Right lobe of liver (tissue), 6 donors: ENCODE results near the gene TBC1D5. TPM values are rescaled to one million over a fixed set of nuclear protein-coding genes. Genes with fewer than 3 reads are reported as not detected.
"Not testable (repeated sequence)": the region's sequence is repeated elsewhere in the genome, so short reads cannot be mapped to it uniquely, and the experiment has no call there.

Experiments
- ATAC-seq, 4 donors: fragments of 200-7000 bp; cut with Tn5 transposase; one replicate each; pipeline ENCODE4 v1.9.1; 2020; ENCODE audit warnings: mild to moderate bottlenecking in 4 of 4, moderate library complexity in 4 of 4
- DNase-seq, 3 donors: peaks; one replicate each; pipeline ENCODE4 v3.0.0-alpha.2; 2020
- H3K27ac ChIP-seq, 3 donors: fragments of 200-600 bp; one replicate each; pipeline ENCODE4 v1.8.0; 2022
- H3K27me3 ChIP-seq, 2 donors: fragments of 200-600 bp; one replicate each; pipeline ENCODE4 v1.8.0; 2022
- H3K36me3 ChIP-seq, 4 donors: fragments of 200-600 bp; sonication (generic) in 1 of 4; one replicate each; pipeline versions ENCODE4 v1.5.1 to v1.8.0; 2017 to 2022; ENCODE audit warnings: control low read depth in 1 of 4
- H3K4me1 ChIP-seq, 4 donors: fragments of 200-600 bp; sonication (generic) in 1 of 4; one replicate each; pipeline versions ENCODE4 v1.5.1 to v1.8.0; 2017 to 2022; ENCODE audit warnings: control low read depth in 1 of 4
- H3K4me3 ChIP-seq, 3 donors: fragments of 200-600 bp; one replicate each; pipeline ENCODE4 v1.8.0; 2022
- H3K9me3 ChIP-seq, 4 donors: fragments of 200-600 bp; sonication (generic) in 1 of 4; one replicate each; pipeline versions ENCODE4 v1.5.1 to v1.8.0; 2017 to 2022; ENCODE audit warnings: control low read depth in 1 of 4
- CTCF ChIP-seq, 4 donors: fragments of 200-600 bp in 3 of 4; fragments of 450-650 bp in 1 of 4; IDR thresholded peaks; one replicate each; pipeline versions ENCODE4 v1.5.1 to v1.8.0; 2016 to 2022; ENCODE audit warnings: antibody characterized with exemption in 4 of 4, mild to moderate bottlenecking in 2 of 4
- POLR2A ChIP-seq: fragments of 450-650 bp; IDR thresholded peaks from one replicate; pipeline ENCODE4 v1.6.1; 2017; ENCODE audit warnings: antibody characterized with exemption, mild to moderate bottlenecking
- WGBS: methylation state at CpG from one replicate; pipeline ENCODE4 v1.1.6; 2018; ENCODE audit warnings: low coverage, low lambda C conversion rate; ENCODE audit not compliant: insufficient coverage; ENCODE audit errors: missing lambda C conversion rate; 5-methylcytosine and 5-hydroxymethylcytosine counted together
- intact Hi-C, 2 donors: fragments of 100-400 bp; cut with DNase I; formaldehyde crosslinking; loops; one replicate each; pipeline versions ENCODE4 v1.11.2 to v1.14.1; 2022
- total RNA-seq, 6 experiments: library from RNA; depleted of rRNA in 2 of 6; stranded (reverse); fragments of >200 nt in 2 of 6; fragmentation: NEBNext Ultra II Directional in 3 of 6; extraction: Animal tissue kit (Norgen Biotek cat#: 25700) in 3 of 6; gene quantifications; one replicate each; pipeline versions ENCODE4 v1.1.0 to v1.2.4, GENCODE V29; 2016 to 2023
- donor health status: DM: no; HTN: yes; CAD: no.
- donor health status: DM: no; HTN: no; CAD: no.
- donor health status: DM: no; HTN: no; CAD: no.
- donor health status: DM: no; HTN: yes; CAD: no.
- donor health status: DM: no; HTN: yes; CAD: no.

TBC1D5 gene
- total RNA-seq, 6 experiments from 2014 or later, result 21.5 to 33.4 (median 27.7) TPM

GRCh38 chr3:17535274-17535673, 207.2 kb downstream of the TBC1D5 start:
- DNase-seq (no peak), ATAC-seq (no peak)
- WGBS, result 81% methylated on average over 2 of the region's 2 CpGs
- no peak for TF ChIP-seq CTCF (IDR thresholded peaks at IDR 0.05)
- no peak for TF ChIP-seq POLR2A
- H3K27me3 ChIP-seq, result no peaks in the 10 kb centered on the region
- H3K4me3 ChIP-seq, result no peak overlapping the region
- H3K9me3 ChIP-seq, result no peaks in the 10 kb centered on the region
- no peaks in the 10 kb centered on the region for H3K36me3 ChIP-seq
- no peak overlapping the region for H3K27ac ChIP-seq
- H3K4me1 ChIP-seq, result no peaks in the 10 kb centered on the region
- intact Hi-C loops, result no loop called here

GRCh38 chr3:17532446-17532845, 210.0 kb downstream of the TBC1D5 start:
- DNase-seq, H3K4me1 ChIP-seq, ATAC-seq, H3K27ac ChIP-seq, H3K36me3 ChIP-seq, H3K27me3 ChIP-seq, intact Hi-C loops, H3K4me3 ChIP-seq, H3K9me3 ChIP-seq: not testable (repeated sequence)
- WGBS, result 94% methylated on average over 4 of the region's 4 CpGs

GRCh38 chr3:17529677-17530076, 212.8 kb downstream of the TBC1D5 start:
- intact Hi-C loops, result no loop called here
- Histone ChIP-seq H3K4me1 (no peaks in the 10 kb centered on the region), H3K9me3 (no peaks in the 10 kb centered on the region), H3K27ac (no peak overlapping the region), H3K27me3 (no peaks in the 10 kb centered on the region), H3K4me3 (no peak overlapping the region), H3K36me3 (no peaks in the 10 kb centered on the region)
- DNase-seq (no peak), ATAC-seq (no peak)
- TF ChIP-seq CTCF (IDR thresholded peaks at IDR 0.05) (no peak), POLR2A (no peak)
- 87% methylated on average over 11 of the region's 11 CpGs for WGBS

- Histone ChIP-seq H3K36me3 (no peaks in the 10 kb centered on the region), H3K27me3 (no peaks in the 10 kb centered on the region), H3K27ac (no peak overlapping the region), H3K9me3 (no peaks in the 10 kb centered on the region), H3K4me3 (no peak overlapping the region), H3K4me1 (no peaks in the 10 kb centered on the region)
- TF ChIP-seq POLR2A, result no peak
- no peak for TF ChIP-seq CTCF (IDR thresholded peaks at IDR 0.05)
- intact Hi-C loops, result no loop called here
- DNase-seq, result no peak
- 80% methylated on average over 7 of the region's 13 CpGs for WGBS
- no peak for ATAC-seq
Measured at GRCh38 chr3:17518189-17519059, 224.0 kb downstream of the TBC1D5 start.

- TF ChIP-seq CTCF (IDR thresholded peaks at IDR 0.05) (no peak), POLR2A (no peak)
- Histone ChIP-seq H3K36me3 (no peaks in the 10 kb centered on the region), H3K4me3 (no peak overlapping the region), H3K27ac (no peak overlapping the region), H3K9me3 (no peaks in the 10 kb centered on the region), H3K27me3 (no peaks in the 10 kb centered on the region), H3K4me1 (no peaks in the 10 kb centered on the region)
- ATAC-seq, result no peak
- intact Hi-C loops, result no loop called here
- no peak for DNase-seq
- 64% methylated on average over 4 of the region's 4 CpGs for WGBS
Measured at GRCh38 chr3:17515445-17516234, 226.8 kb downstream of the TBC1D5 start.
